B cell (primary cell): ENCODE results near the gene ARL3.

Experiments
- EZH2 ChIP-seq: IDR thresholded peaks from 2 replicates; pipeline ENCODE4 v1.6.1; 2012; ENCODE audit warnings: borderline replicate concordance, low read depth, mild to moderate bottlenecking, moderate library complexity, low read length; ENCODE audit not compliant: insufficient read depth, poor library complexity, severe bottlenecking
- TF ChIP-seq, protein P1 (sequence below): fragments of 200-600 bp; IDR thresholded peaks from one replicate; pipeline ENCODE4 v1.8.0; 2022; ENCODE audit warnings: antibody characterized with exemption, mild to moderate bottlenecking

- TF ChIP-seq EZH2 = no peak
- TF ChIP-seq, protein P1, sequence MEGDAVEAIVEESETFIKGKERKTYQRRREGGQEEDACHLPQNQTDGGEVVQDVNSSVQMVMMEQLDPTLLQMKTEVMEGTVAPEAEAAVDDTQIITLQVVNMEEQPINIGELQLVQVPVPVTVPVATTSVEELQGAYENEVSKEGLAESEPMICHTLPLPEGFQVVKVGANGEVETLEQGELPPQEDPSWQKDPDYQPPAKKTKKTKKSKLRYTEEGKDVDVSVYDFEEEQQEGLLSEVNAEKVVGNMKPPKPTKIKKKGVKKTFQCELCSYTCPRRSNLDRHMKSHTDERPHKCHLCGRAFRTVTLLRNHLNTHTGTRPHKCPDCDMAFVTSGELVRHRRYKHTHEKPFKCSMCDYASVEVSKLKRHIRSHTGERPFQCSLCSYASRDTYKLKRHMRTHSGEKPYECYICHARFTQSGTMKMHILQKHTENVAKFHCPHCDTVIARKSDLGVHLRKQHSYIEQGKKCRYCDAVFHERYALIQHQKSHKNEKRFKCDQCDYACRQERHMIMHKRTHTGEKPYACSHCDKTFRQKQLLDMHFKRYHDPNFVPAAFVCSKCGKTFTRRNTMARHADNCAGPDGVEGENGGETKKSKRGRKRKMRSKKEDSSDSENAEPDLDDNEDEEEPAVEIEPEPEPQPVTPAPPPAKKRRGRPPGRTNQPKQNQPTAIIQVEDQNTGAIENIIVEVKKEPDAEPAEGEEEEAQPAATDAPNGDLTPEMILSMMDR = no peak
These were observed 9.3 kb downstream of the ARL3 start for GRCh38 chr10:102704915-102705314.
